Neural cell (in vitro differentiated cells): ENCODE measurements around the gene GLYATL3.

Experiments used
- MXI1 ChIP-seq: fragments of 450-650 bp; conservative IDR thresholded peaks from 2 replicates; pipeline ENCODE4 v1.6.1; 2014; ENCODE audit warnings: antibody characterized with exemption, mild to moderate bottlenecking; ENCODE audit not compliant: poor library complexity, severe bottlenecking
- POLR2AphosphoS5 ChIP-seq: IDR thresholded peaks from 2 replicates; pipeline ENCODE4 v1.6.1; 2012
- TF ChIP-seq, protein P1 (sequence below): fragments of 450-650 bp; IDR thresholded peaks from 2 replicates; pipeline ENCODE4 v1.5.1; 2014; ENCODE audit warnings: antibody characterized with exemption, mild to moderate bottlenecking, moderate library complexity; ENCODE audit not compliant: poor library complexity, severe bottlenecking

DNA sequence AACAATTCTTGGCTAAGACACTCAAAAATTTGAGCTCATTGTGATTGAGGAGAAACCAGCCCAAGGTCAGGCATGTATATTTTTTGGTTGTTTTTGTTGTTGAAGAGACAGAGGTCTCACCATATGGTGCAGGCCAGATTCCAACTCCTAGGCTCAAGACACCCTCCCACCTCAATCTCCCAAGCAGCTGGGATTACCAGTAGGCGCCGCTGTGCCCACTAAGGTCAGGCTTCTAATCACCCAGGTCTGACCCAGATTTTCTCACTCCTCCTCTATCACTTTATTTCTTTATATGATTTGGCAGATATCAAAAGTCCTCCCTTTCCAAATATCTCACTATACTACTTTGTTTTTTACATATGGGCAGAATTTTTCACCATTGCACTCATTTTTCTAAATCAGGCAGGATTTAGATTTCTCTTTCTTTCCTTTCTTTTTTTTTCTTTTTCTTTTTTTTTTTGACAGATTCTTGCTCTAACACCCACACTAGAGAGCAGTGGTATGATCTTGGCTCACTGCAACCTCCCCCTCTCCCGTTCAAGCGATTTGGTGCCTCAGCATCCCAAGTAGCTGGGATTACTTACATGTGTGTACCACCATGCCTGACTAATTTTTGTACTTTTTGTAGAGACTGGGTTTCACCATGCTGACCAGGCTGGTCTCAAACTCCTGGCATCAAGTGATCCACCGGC, 49.0 kb downstream of the GLYATL3 start:
- TF ChIP-seq, protein P1, sequence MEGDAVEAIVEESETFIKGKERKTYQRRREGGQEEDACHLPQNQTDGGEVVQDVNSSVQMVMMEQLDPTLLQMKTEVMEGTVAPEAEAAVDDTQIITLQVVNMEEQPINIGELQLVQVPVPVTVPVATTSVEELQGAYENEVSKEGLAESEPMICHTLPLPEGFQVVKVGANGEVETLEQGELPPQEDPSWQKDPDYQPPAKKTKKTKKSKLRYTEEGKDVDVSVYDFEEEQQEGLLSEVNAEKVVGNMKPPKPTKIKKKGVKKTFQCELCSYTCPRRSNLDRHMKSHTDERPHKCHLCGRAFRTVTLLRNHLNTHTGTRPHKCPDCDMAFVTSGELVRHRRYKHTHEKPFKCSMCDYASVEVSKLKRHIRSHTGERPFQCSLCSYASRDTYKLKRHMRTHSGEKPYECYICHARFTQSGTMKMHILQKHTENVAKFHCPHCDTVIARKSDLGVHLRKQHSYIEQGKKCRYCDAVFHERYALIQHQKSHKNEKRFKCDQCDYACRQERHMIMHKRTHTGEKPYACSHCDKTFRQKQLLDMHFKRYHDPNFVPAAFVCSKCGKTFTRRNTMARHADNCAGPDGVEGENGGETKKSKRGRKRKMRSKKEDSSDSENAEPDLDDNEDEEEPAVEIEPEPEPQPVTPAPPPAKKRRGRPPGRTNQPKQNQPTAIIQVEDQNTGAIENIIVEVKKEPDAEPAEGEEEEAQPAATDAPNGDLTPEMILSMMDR, result no peak
- TF ChIP-seq POLR2AphosphoS5 (no peak), MXI1 (no peak)
